Mesendoderm (in vitro differentiated cells): Measurements from ENCODE around the gene KCNK3.

ENCODE experiments used
- DNase-seq: peaks from one replicate; pipeline ENCODE4 v3.0.0; 2013
- H2AK5ac ChIP-seq: 2 replicates; pipeline ENCODE4 v1.6.1; 2013; ENCODE audit warnings: low read length, inconsistent platforms
- H2BK120ac ChIP-seq: 2 replicates; pipeline ENCODE4 v1.6.1; 2013; ENCODE audit warnings: low read depth, mild to moderate bottlenecking, low read length, moderate library complexity, mixed read lengths
- H2BK15ac ChIP-seq: replicated peaks from 2 replicates; pipeline ENCODE4 v1.6.1; 2013; ENCODE audit warnings: low read depth, mild to moderate bottlenecking, moderate library complexity
- H2BK5ac ChIP-seq: 2 replicates; pipeline ENCODE4 v1.6.1; 2013; ENCODE audit warnings: low read length, inconsistent platforms
- H3K18ac ChIP-seq: 2 replicates; pipeline ENCODE4 v1.6.1; 2013; ENCODE audit warnings: mild to moderate bottlenecking, low read length, mixed read lengths
- H3K23ac ChIP-seq: one replicate; pipeline ENCODE4 v1.6.1; 2013; ENCODE audit warnings: low read length
- H3K27ac ChIP-seq: 2 replicates; pipeline ENCODE4 v1.5.1; 2013; ENCODE audit warnings: low read depth, mild to moderate bottlenecking, inconsistent platforms, low read length, moderate library complexity
- H3K27me3 ChIP-seq: 2 replicates; pipeline ENCODE4 v1.6.1; 2013; ENCODE audit warnings: low read length, control low read depth, mild to moderate bottlenecking, inconsistent platforms; ENCODE audit not compliant: insufficient read depth, poor library complexity
- H3K36me3 ChIP-seq: 2 replicates; pipeline ENCODE4 v1.6.1; 2013; ENCODE audit warnings: low read length, inconsistent platforms; ENCODE audit not compliant: control insufficient read depth, insufficient read depth
- H3K4ac ChIP-seq: one replicate; pipeline ENCODE4 v1.6.1; 2013; ENCODE audit warnings: low read depth, mild to moderate bottlenecking, low read length, moderate library complexity
- H3K4me1 ChIP-seq: 2 replicates; pipeline ENCODE4 v1.6.1; 2013; ENCODE audit warnings: low read depth, low read length, inconsistent platforms; ENCODE audit not compliant: control insufficient read depth
- H3K4me2 ChIP-seq: 2 replicates; pipeline ENCODE4 v1.6.1; 2013; ENCODE audit warnings: low read length
- H3K4me3 ChIP-seq: 2 replicates; pipeline ENCODE4 v1.5.1; 2013; ENCODE audit warnings: mild to moderate bottlenecking, low read length
- H3K56ac ChIP-seq: one replicate; pipeline ENCODE4 v1.6.1; 2013; ENCODE audit warnings: low read length
- H3K79me1 ChIP-seq: 2 replicates; pipeline ENCODE4 v1.6.1; 2013; ENCODE audit warnings: low read length, inconsistent platforms
- H3K79me2 ChIP-seq: 2 replicates; pipeline ENCODE4 v1.6.1; 2013; ENCODE audit warnings: mild to moderate bottlenecking, low read length; ENCODE audit not compliant: control insufficient read depth, insufficient read depth
- H3K9ac ChIP-seq: 2 replicates; pipeline ENCODE4 v1.6.1; 2013; ENCODE audit warnings: low read length, inconsistent platforms
- H4K5ac ChIP-seq: one replicate; pipeline ENCODE4 v1.6.1; 2013; ENCODE audit warnings: low read length
- H4K8ac ChIP-seq: one replicate; pipeline ENCODE4 v1.6.1; 2013; ENCODE audit warnings: low read depth, mild to moderate bottlenecking, control low read depth, low read length, moderate library complexity
- WGBS: extraction: QIAGEN DNeasy Blood & Tissue Kit; methylation state at CpG from one replicate; pipeline ENCODE4 v1.1.7; 2013; ENCODE audit warnings: low lambda C conversion rate, missing lambda C conversion rate; ENCODE audit not compliant: insufficient coverage; ENCODE audit errors: extremely low coverage; 5-methylcytosine and 5-hydroxymethylcytosine counted together

The KCNK3 gene

GRCh38 chr2:26692897-26693849 is 651 bp downstream of the KCNK3 start:
- no peak overlapping the region for H3K27ac ChIP-seq
- H4K8ac ChIP-seq: no peak overlapping the region
- H3K18ac ChIP-seq: no peak overlapping the region
- H3K4me3 ChIP-seq: no peak overlapping the region
- WGBS: no CpG with 5 or more reads among the region's 83 CpGs
- H3K9ac ChIP-seq: no peak overlapping the region
- H2BK120ac ChIP-seq: no peak overlapping the region
- H3K79me1 ChIP-seq: no peaks in the 10 kb centered on the region
- H3K56ac ChIP-seq: no peak overlapping the region
- H4K5ac ChIP-seq: no peak overlapping the region
- no peaks in the 10 kb centered on the region for H3K36me3 ChIP-seq
- no peak overlapping the region for H2BK15ac ChIP-seq
- no peak overlapping the region for H3K4ac ChIP-seq
- no peak overlapping the region for H2AK5ac ChIP-seq
- peak overlapping the region; percentile 15 for H3K23ac ChIP-seq
- no peak overlapping the region for H2BK5ac ChIP-seq
- peaks cover 16% of the 10 kb centered on the region for H3K27me3 ChIP-seq
- H3K79me2 ChIP-seq: no peaks in the 10 kb centered on the region
- peaks cover 3% of the 10 kb centered on the region for H3K4me1 ChIP-seq
- DNase-seq: peak; percentile 79
- H3K4me2 ChIP-seq: peak overlapping the region; percentile 8

GRCh38 chr2:26694001-26694400 is 1.5 kb downstream of the KCNK3 start:
- H3K27ac ChIP-seq: no peak overlapping the region
- no peaks in the 10 kb centered on the region for H3K79me1 ChIP-seq
- peaks cover 3% of the 10 kb centered on the region for H3K4me1 ChIP-seq
- no peaks in the 10 kb centered on the region for H3K79me2 ChIP-seq
- no peak overlapping the region for H2BK5ac ChIP-seq
- no peak overlapping the region for H3K4me2 ChIP-seq
- H3K9ac ChIP-seq: no peak overlapping the region
- no peak overlapping the region for H3K18ac ChIP-seq
- no peak overlapping the region for H2BK15ac ChIP-seq
- no peak overlapping the region for H4K8ac ChIP-seq
- H3K27me3 ChIP-seq: peaks cover 16% of the 10 kb centered on the region
- no peak overlapping the region for H3K56ac ChIP-seq
- peak overlapping the region; percentile 15 for H3K23ac ChIP-seq
- no peak overlapping the region for H3K4me3 ChIP-seq
- H4K5ac ChIP-seq: no peak overlapping the region
- DNase-seq: no peak
- H3K4ac ChIP-seq: no peak overlapping the region
- no peak overlapping the region for H2BK120ac ChIP-seq
- H3K36me3 ChIP-seq: no peaks in the 10 kb centered on the region
- no peak overlapping the region for H2AK5ac ChIP-seq
- WGBS: no CpG with 5 or more reads among the region's 7 CpGs

- peak; percentile 74 for DNase-seq
- Histone ChIP-seq H3K79me2 (no peaks in the 10 kb centered on the region), H3K4ac (no peak overlapping the region), H3K27ac (no peak overlapping the region), H3K4me2 (no peak overlapping the region), H3K4me1 (peaks cover 3% of the 10 kb centered on the region), H2AK5ac (no peak overlapping the region), H2BK120ac (no peak overlapping the region), H3K36me3 (no peaks in the 10 kb centered on the region), H3K27me3 (peaks cover 16% of the 10 kb centered on the region), H3K18ac (no peak overlapping the region), H3K56ac (no peak overlapping the region), H3K4me3 (no peak overlapping the region), H4K8ac (no peak overlapping the region), H2BK15ac (no peak overlapping the region), H2BK5ac (no peak overlapping the region), H3K23ac (no peak overlapping the region), H3K79me1 (no peaks in the 10 kb centered on the region), H4K5ac (no peak overlapping the region), H3K9ac (no peak overlapping the region)
- WGBS: no CpG with 5 or more reads among the region's 3 CpGs
Measured at GRCh38 chr2:26696351-26696816, 3.9 kb downstream of the KCNK3 start.

- Histone ChIP-seq H3K56ac (no peak overlapping the region), H2BK120ac (no peak overlapping the region), H2BK5ac (no peak overlapping the region), H3K27ac (no peak overlapping the region), H3K36me3 (no peaks in the 10 kb centered on the region), H3K4me1 (no peaks in the 10 kb centered on the region), H2AK5ac (no peak overlapping the region), H4K8ac (no peak overlapping the region), H3K23ac (no peak overlapping the region), H4K5ac (no peak overlapping the region), H3K4me3 (no peak overlapping the region), H2BK15ac (no peak overlapping the region), H3K18ac (no peak overlapping the region), H3K27me3 (peaks cover 16% of the 10 kb centered on the region), H3K79me1 (no peaks in the 10 kb centered on the region), H3K9ac (no peak overlapping the region), H3K79me2 (no peaks in the 10 kb centered on the region), H3K4me2 (no peak overlapping the region), H3K4ac (no peak overlapping the region)
- no CpG with 5 or more reads among the region's 10 CpGs for WGBS
- DNase-seq: no peak
Measured at GRCh38 chr2:26697425-26697824, 4.9 kb downstream of the KCNK3 start.

- Histone ChIP-seq H3K27ac (no peak overlapping the region), H2BK120ac (no peak overlapping the region), H3K56ac (no peak overlapping the region), H4K5ac (no peak overlapping the region), H3K4me2 (no peak overlapping the region), H3K9ac (no peak overlapping the region), H3K4me3 (no peak overlapping the region), H2AK5ac (no peak overlapping the region), H2BK5ac (no peak overlapping the region), H4K8ac (no peak overlapping the region), H2BK15ac (no peak overlapping the region), H3K79me1 (no peaks in the 10 kb centered on the region), H3K79me2 (no peaks in the 10 kb centered on the region), H3K23ac (no peak overlapping the region), H3K4me1 (no peaks in the 10 kb centered on the region), H3K36me3 (no peaks in the 10 kb centered on the region), H3K4ac (no peak overlapping the region), H3K18ac (no peak overlapping the region), H3K27me3 (peaks cover 7% of the 10 kb centered on the region)
- DNase-seq: no peak
- WGBS: no CpG with 5 or more reads among the region's 6 CpGs
Measured at GRCh38 chr2:26699295-26699694, 6.8 kb downstream of the KCNK3 start.
